ENCODE data around the gene AFF2. TPM values are rescaled to one million over a fixed set of nuclear protein-coding genes. Genes with fewer than 3 reads are reported as not detected.
"Not testable (repeated sequence)": the region's sequence is repeated elsewhere in the genome, so short reads cannot be mapped to it uniquely, and the experiment has no call there.

Gene AFF2
- total RNA-seq, 1 experiment from 2014 or later = 0.06 TPM

- DNase-seq (ENCODE audit: low read depth) = no peak
These were observed 356.1 kb downstream of the AFF2 start for GRCh38 chrX:148856505-148856904.

- DNase-seq (ENCODE audit: low read depth) = no peak
These were observed 365.1 kb downstream of the AFF2 start for GRCh38 chrX:148865277-148866210.

GRCh38 chrX:148867596-148867995 lies 367.2 kb downstream of the AFF2 start:
- no peak for DNase-seq (ENCODE audit: low read depth)

- peak; percentile 11 for DNase-seq (ENCODE audit: low read depth)
These were observed 371.2 kb downstream of the AFF2 start for GRCh38 chrX:148871422-148872160.

- no peak for DNase-seq (ENCODE audit: low read depth)
These were observed 371.7 kb downstream of the AFF2 start for GRCh38 chrX:148872161-148872535.

- no peak for DNase-seq (ENCODE audit: low read depth)
These were observed 372.5 kb downstream of the AFF2 start for GRCh38 chrX:148872881-148873280.

- DNase-seq (ENCODE audit: low read depth) = no peak
These were observed 374.3 kb downstream of the AFF2 start for GRCh38 chrX:148874636-148875246.

- no peak for DNase-seq (ENCODE audit: low read depth)
These were observed 378.0 kb downstream of the AFF2 start for GRCh38 chrX:148878371-148878770.

GRCh38 chrX:148885203-148885602 lies 384.8 kb downstream of the AFF2 start:
- DNase-seq (ENCODE audit: low read depth) = no peak

- no peak for DNase-seq (ENCODE audit: low read depth)
These were observed 393.0 kb downstream of the AFF2 start for GRCh38 chrX:148893395-148893794.

- DNase-seq (ENCODE audit: low read depth) = no peak
These were observed 402.2 kb downstream of the AFF2 start for GRCh38 chrX:148902581-148902980.

- no peak for DNase-seq (ENCODE audit: low read depth)
These were observed 402.8 kb downstream of the AFF2 start for GRCh38 chrX:148903176-148903575.

GRCh38 chrX:148904421-148905111 lies 404.1 kb downstream of the AFF2 start:
- DNase-seq (ENCODE audit: low read depth) = no peak

- no peak for DNase-seq (ENCODE audit: low read depth)
These were observed 405.0 kb downstream of the AFF2 start for GRCh38 chrX:148905400-148905799.

- DNase-seq (ENCODE audit: low read depth) = not testable (repeated sequence)
These were observed 406.2 kb downstream of the AFF2 start for GRCh38 chrX:148906628-148907027.

- no peak for DNase-seq (ENCODE audit: low read depth)
These were observed 409.3 kb downstream of the AFF2 start for GRCh38 chrX:148909758-148910157.

GRCh38 chrX:148913971-148914370 lies 413.6 kb downstream of the AFF2 start:
- DNase-seq (ENCODE audit: low read depth) = no peak

- DNase-seq (ENCODE audit: low read depth) = no peak
These were observed 414.4 kb downstream of the AFF2 start for GRCh38 chrX:148914783-148915182.

- no peak for DNase-seq (ENCODE audit: low read depth)
These were observed 415.1 kb downstream of the AFF2 start for GRCh38 chrX:148915474-148915873.

GRCh38 chrX:148917441-148917840 lies 417.0 kb downstream of the AFF2 start:
- DNase-seq (ENCODE audit: low read depth) = no peak

GRCh38 chrX:148923631-148924030 lies 423.2 kb downstream of the AFF2 start:
- DNase-seq (ENCODE audit: low read depth) = no peak

GRCh38 chrX:148926371-148926770 lies 426.0 kb downstream of the AFF2 start:
- DNase-seq (ENCODE audit: low read depth) = no peak
